Ascending aorta (tissue), 2 donors: Measurements from ENCODE around the gene CACNB1. TPM values are rescaled to one million over a fixed set of nuclear protein-coding genes. Genes with fewer than 3 reads are reported as not detected.

ENCODE experiments used
- DNase-seq, 2 donors: peaks; one replicate each; pipeline ENCODE4 v3.0.0-alpha.2; 2019; ENCODE audit warnings: low spot score in 2 of 2
- H3K27ac ChIP-seq, 2 donors: fragments of 200-600 bp; sonication (generic); one replicate each; pipeline ENCODE4 v1.5.1; 2016 to 2017; ENCODE audit warnings: mild to moderate bottlenecking in 1 of 2
- H3K27me3 ChIP-seq: fragments of 200-600 bp; sonication (generic); one replicate; pipeline ENCODE4 v1.5.1; 2017
- H3K36me3 ChIP-seq, 2 donors: fragments of 200-600 bp; sonication (generic); one replicate each; pipeline ENCODE4 v1.5.1; 2016
- H3K4me1 ChIP-seq, 2 donors: fragments of 200-600 bp; sonication (generic); one replicate each; pipeline ENCODE4 v1.5.1; 2016 to 2017; ENCODE audit warnings: mild to moderate bottlenecking in 1 of 2
- H3K4me3 ChIP-seq, 2 donors: fragments of 200-600 bp; sonication (generic); one replicate each; pipeline ENCODE4 v1.5.1; 2016 to 2017; ENCODE audit warnings: mild to moderate bottlenecking in 1 of 2
- H3K9me3 ChIP-seq, 2 donors: fragments of 200-600 bp; sonication (generic); one replicate each; pipeline ENCODE4 v1.5.1; 2016
- CTCF ChIP-seq, 3 experiments: fragments of 200-600 bp in 2 of 3; fragments of 450-650 bp in 1 of 3; sonication (generic) in 2 of 3; IDR thresholded peaks; one replicate each; pipeline ENCODE4 v1.5.1; 2016 to 2019; ENCODE audit warnings: antibody characterized with exemption in 3 of 3, mild to moderate bottlenecking in 1 of 3, moderate library complexity in 1 of 3
- intact Hi-C: fragments of 100-400 bp; cut with DNase I; formaldehyde crosslinking; loops from one replicate; pipeline ENCODE4 v1.15.1; 2023
- total RNA-seq: library from RNA; depleted of rRNA; stranded (reverse); fragments of >200 nt; gene quantifications from one replicate; pipeline ENCODE4 v1.1.0, GENCODE V29; 2016

The CACNB1 gene
- total RNA-seq, 1 donor from 2014 or later: 9.6 TPM

- Histone ChIP-seq H3K27ac (no peak overlapping the region), H3K9me3 (no peaks in the 10 kb centered on the region), H3K27me3 (no peaks in the 10 kb centered on the region), H3K4me3 (no peak overlapping the region), H3K4me1 (peaks cover 0 to 5% of the 10 kb centered on the region in 2 donors), H3K36me3 (peaks cover 30 to 37% of the 10 kb centered on the region in 2 donors)
- DNase-seq: peak in 1 of 2 donors; percentile 89
- peak; percentile 77 to 88 (median 83) for TF ChIP-seq CTCF (IDR thresholded peaks at IDR 0.05)
- intact Hi-C loops: no loop called here
These were observed 22.4 kb downstream of the CACNB1 start for GRCh38 chr17:39174920-39175694.

DNA sequence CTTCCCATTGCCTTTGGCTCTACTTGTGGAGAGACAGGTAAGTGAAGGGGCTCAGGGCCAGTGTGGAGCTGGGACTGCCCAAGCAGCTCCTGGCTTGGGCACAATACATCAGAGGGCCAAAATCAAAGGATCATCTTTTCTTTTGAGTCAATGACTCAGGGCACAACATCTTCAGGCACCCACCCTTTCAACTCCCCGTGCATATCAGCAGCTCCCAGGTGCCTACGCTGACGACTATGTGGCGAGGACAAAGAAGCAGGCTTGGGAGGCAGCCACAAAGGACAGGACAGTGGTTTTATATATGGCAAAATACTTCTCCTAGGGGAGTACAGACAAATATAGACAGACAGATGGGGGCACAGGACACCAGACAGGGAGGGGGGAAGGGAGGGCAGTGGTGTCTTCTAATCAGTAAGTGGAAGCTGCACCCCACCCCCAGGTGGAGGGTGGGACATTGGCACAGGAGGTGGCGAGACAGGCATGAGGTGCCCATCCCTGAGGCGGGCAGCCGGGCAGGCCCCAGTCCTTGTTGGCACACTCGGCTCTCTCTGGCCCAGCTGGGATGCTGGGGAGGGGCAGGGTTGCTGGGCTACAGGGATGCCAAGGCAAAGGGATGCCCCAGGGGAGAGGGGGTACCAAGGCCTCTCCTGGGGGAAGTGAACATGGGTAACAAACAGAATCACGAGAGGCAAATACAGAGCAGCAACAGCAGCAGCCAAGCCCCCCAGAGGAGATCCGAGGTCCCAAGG is 23.8 kb downstream of the CACNB1 start:
- Histone ChIP-seq H3K9me3 (no peaks in the 10 kb centered on the region), H3K27ac (peak overlapping the region in 1 of 2 donors; percentile 11), H3K4me3 (no peak overlapping the region), H3K4me1 (peaks cover 0 to 5% of the 10 kb centered on the region in 2 donors), H3K27me3 (no peaks in the 10 kb centered on the region), H3K36me3 (peaks cover 29 to 30% of the 10 kb centered on the region in 2 donors)
- TF ChIP-seq CTCF (IDR thresholded peaks at IDR 0.05): no peak
- intact Hi-C loops: no loop called here
- DNase-seq: no peak

DNA sequence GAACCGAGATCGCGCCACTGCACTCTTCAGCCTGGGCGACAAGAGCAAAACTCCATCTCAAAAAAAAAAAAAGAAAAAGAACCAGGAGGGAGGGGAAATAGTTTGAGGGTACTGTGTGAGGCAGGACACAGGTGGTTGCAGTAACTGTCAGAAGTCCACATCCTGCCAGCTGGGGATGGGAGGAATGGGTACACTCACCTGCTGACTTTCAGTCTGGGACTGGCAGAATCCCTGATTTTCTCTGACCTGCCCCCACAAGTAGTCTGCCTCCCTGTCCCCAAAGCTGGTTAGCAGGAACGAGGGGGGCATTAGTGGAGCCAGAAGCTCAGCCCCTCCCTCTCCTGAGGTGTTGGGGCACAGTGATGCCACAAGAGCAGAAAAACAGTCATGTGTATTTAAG is 24.4 kb downstream of the CACNB1 start:
- Histone ChIP-seq H3K4me1 (peaks cover 0 to 5% of the 10 kb centered on the region in 2 donors), H3K4me3 (no peak overlapping the region), H3K27ac (no peak overlapping the region), H3K27me3 (no peaks in the 10 kb centered on the region), H3K9me3 (no peaks in the 10 kb centered on the region), H3K36me3 (peaks cover 28 to 29% of the 10 kb centered on the region in 2 donors)
- no peak for TF ChIP-seq CTCF (IDR thresholded peaks at IDR 0.05)
- DNase-seq: no peak
- intact Hi-C loops: no loop called here

DNA sequence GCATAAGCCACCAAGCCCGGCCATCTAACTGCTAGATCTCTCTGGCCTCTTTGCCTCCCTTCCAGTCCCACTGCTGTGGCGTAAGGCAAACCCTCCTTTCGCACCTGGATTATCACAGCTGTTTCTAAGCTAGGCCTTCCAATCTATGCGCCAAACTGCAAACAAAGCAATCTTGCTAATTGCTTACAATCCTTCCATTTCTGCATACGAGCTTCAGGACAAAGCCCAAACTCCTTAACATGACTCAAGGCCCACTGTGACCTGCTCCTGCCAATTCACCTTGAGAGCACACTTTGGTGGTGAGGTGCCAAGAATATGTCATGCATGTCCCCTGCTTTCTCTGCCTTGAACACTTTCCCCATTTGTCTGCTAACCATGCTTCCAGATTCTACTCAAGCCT is 25.5 kb downstream of the CACNB1 start:
- intact Hi-C loops: no loop called here
- Histone ChIP-seq H3K4me3 (no peak overlapping the region), H3K4me1 (peaks cover 0 to 5% of the 10 kb centered on the region in 2 donors), H3K36me3 (peaks cover 18 to 19% of the 10 kb centered on the region in 2 donors), H3K27me3 (no peaks in the 10 kb centered on the region), H3K9me3 (no peaks in the 10 kb centered on the region), H3K27ac (no peak overlapping the region)
- DNase-seq: no peak
- no peak for TF ChIP-seq CTCF (IDR thresholded peaks at IDR 0.05)

DNA sequence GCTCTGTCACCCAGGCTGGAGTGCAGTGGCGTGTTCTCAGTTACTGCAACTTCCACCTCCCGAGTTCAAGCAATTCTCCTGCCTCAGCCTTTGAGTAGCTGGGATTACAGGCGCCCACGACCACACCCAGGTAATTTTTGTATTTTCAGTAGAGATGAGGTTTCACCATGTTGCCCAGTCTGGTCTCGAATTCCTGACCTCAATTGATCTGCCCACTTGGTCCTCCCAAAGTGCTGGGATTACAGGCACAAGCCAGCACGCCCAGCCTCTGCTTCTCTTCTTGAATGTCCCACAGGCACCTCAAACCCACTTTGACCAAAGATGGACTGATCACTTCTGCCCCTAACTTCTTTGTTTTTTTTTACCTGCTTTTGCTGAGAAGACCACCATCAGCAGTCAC is 26.9 kb downstream of the CACNB1 start:
- intact Hi-C loops: no loop called here
- Histone ChIP-seq H3K4me3 (no peak overlapping the region), H3K27me3 (no peaks in the 10 kb centered on the region), H3K36me3 (peaks cover 5% of the 10 kb centered on the region in 2 donors), H3K9me3 (no peaks in the 10 kb centered on the region), H3K4me1 (peaks cover 0 to 7% of the 10 kb centered on the region in 2 donors), H3K27ac (no peak overlapping the region)
- no peak for DNase-seq
- no peak for TF ChIP-seq CTCF (IDR thresholded peaks at IDR 0.05)
